ENCODE results near the gene TMEM26. TPM values are rescaled to one million over a fixed set of nuclear protein-coding genes. Genes with fewer than 3 reads are reported as not detected.

TMEM26 gene
- total and polyA plus RNA-seq, 5 donors from 2014 or later, result not detected

GRCh38 chr10:61408105-61408504, 45.1 kb downstream of the TMEM26 start:
- no peaks in the 10 kb centered on the region for H3K36me3 Mint-ChIP-seq
- H3K4me1 Mint-ChIP-seq, result peaks cover 0 to 2% (median 0%) of the 10 kb centered on the region in 4 donors
- H3K27me3 Mint-ChIP-seq, result peaks cover 13% of the 10 kb centered on the region
- Histone ChIP-seq H3K4me3 (ENCODE audit: low read depth, low read length) (no peak overlapping the region), H3K27me3 (ENCODE audit: control insufficient read depth, insufficient read depth, low read length) (peaks cover 8% of the 10 kb centered on the region), H3K4me1 (ENCODE audit: control insufficient read depth, insufficient read depth, low read length, poor library complexity, severe bottlenecking) (no peaks in the 10 kb centered on the region), H3K27ac (ENCODE audit: insufficient read depth, low read length, poor library complexity, severe bottlenecking) (no peak overlapping the region), H3K36me3 (ENCODE audit: control insufficient read depth, insufficient read depth, low read length) (no peaks in the 10 kb centered on the region), H3K9me3 (ENCODE audit: control insufficient read depth in 2 of 2, low read length in 2 of 2) (no peaks in the 10 kb centered on the region)
- no peak for DNase-seq
- no peak overlapping the region for H3K27ac Mint-ChIP-seq
- H3K4me3 Mint-ChIP-seq, result no peak overlapping the region
- no peak for ATAC-seq (ENCODE audit: low read depth in 2 of 2)
- H3K9me3 Mint-ChIP-seq, result no peaks in the 10 kb centered on the region

- no peaks in the 10 kb centered on the region for H3K36me3 ChIP-seq (ENCODE audit: control insufficient read depth, insufficient read depth, low read length)
- Mint-ChIP-seq H3K36me3 (no peaks in the 10 kb centered on the region), H3K27ac (no peak overlapping the region), H3K4me1 (peaks cover 0 to 2% (median 0%) of the 10 kb centered on the region in 4 donors), H3K27me3 (peaks cover 7% of the 10 kb centered on the region), H3K4me3 (no peak overlapping the region), H3K9me3 (no peaks in the 10 kb centered on the region)
- DNase-seq (no peak), ATAC-seq (ENCODE audit: low read depth in 2 of 2) (no peak)
- H3K27ac ChIP-seq (ENCODE audit: insufficient read depth, low read length, poor library complexity, severe bottlenecking), result no peak overlapping the region
- H3K4me1 ChIP-seq (ENCODE audit: control insufficient read depth, insufficient read depth, low read length, poor library complexity, severe bottlenecking), result no peaks in the 10 kb centered on the region
- H3K27me3 ChIP-seq (ENCODE audit: control insufficient read depth, insufficient read depth, low read length), result peaks cover 8% of the 10 kb centered on the region
- no peak overlapping the region for H3K4me3 ChIP-seq (ENCODE audit: low read depth, low read length)
- no peaks in the 10 kb centered on the region for H3K9me3 ChIP-seq (ENCODE audit: control insufficient read depth in 2 of 2, low read length in 2 of 2)
Observed at GRCh38 chr10:61406736-61407135, 46.4 kb downstream of the TMEM26 start.

DNA sequence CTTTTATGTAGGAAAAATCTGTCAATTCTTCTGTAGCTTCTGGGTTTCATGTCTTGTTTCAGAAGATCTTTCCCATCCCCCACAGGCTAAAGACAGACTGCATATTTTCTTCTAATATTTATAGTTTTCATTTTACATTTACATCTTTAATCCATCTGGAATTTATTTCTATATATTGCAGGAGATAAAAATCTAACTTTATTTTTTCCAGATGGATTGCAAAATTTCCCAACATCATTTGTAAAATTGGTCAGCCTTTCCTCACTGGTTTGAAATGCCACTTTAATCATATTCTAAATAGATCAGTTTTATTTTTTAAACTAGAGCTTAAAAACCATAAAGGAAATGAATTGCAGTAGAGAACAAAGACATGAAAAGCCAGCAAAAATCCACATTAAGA, 46.9 kb downstream of the TMEM26 start:
- no peaks in the 10 kb centered on the region for H3K9me3 ChIP-seq (ENCODE audit: control insufficient read depth in 2 of 2, low read length in 2 of 2)
- DNase-seq (no peak), ATAC-seq (ENCODE audit: low read depth in 2 of 2) (no peak)
- H3K27me3 ChIP-seq (ENCODE audit: control insufficient read depth, insufficient read depth, low read length), result peaks cover 8% of the 10 kb centered on the region
- H3K36me3 ChIP-seq (ENCODE audit: control insufficient read depth, insufficient read depth, low read length), result no peaks in the 10 kb centered on the region
- H3K4me1 ChIP-seq (ENCODE audit: control insufficient read depth, insufficient read depth, low read length, poor library complexity, severe bottlenecking), result no peaks in the 10 kb centered on the region
- Mint-ChIP-seq H3K4me1 (peaks cover 0 to 2% (median 0%) of the 10 kb centered on the region in 4 donors), H3K27me3 (peaks cover 5% of the 10 kb centered on the region), H3K27ac (no peak overlapping the region), H3K9me3 (no peaks in the 10 kb centered on the region), H3K4me3 (no peak overlapping the region), H3K36me3 (no peaks in the 10 kb centered on the region)
- H3K27ac ChIP-seq (ENCODE audit: insufficient read depth, low read length, poor library complexity, severe bottlenecking), result no peak overlapping the region
- no peak overlapping the region for H3K4me3 ChIP-seq (ENCODE audit: low read depth, low read length)

DNA sequence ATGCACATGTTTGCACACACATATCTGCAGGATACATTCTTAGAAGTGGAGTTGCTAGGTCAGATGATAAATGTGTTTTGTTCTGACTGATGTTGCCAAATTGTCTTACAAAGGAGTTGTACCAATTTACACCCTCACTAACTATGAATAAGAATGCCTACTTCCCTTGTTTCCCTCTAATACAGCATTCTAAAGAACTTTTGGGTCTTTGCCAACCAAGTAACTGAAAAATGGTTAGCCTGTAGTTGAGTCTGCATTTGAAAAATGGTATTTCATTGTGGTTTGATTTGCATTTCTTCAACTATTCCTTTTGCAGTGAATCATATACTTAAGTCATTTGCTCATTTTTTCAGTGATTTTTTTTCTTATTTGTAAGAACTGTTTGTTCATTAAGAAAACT, 48.4 kb downstream of the TMEM26 start:
- Histone ChIP-seq H3K4me3 (ENCODE audit: low read depth, low read length) (no peak overlapping the region), H3K9me3 (ENCODE audit: control insufficient read depth in 2 of 2, low read length in 2 of 2) (no peaks in the 10 kb centered on the region), H3K27me3 (ENCODE audit: control insufficient read depth, insufficient read depth, low read length) (peaks cover 8% of the 10 kb centered on the region), H3K4me1 (ENCODE audit: control insufficient read depth, insufficient read depth, low read length, poor library complexity, severe bottlenecking) (no peaks in the 10 kb centered on the region), H3K36me3 (ENCODE audit: control insufficient read depth, insufficient read depth, low read length) (no peaks in the 10 kb centered on the region), H3K27ac (ENCODE audit: insufficient read depth, low read length, poor library complexity, severe bottlenecking) (no peak overlapping the region)
- Mint-ChIP-seq H3K9me3 (no peaks in the 10 kb centered on the region), H3K27ac (no peak overlapping the region), H3K27me3 (no peaks in the 10 kb centered on the region), H3K4me3 (no peak overlapping the region), H3K36me3 (no peaks in the 10 kb centered on the region), H3K4me1 (peaks cover 0 to 7% (median 0%) of the 10 kb centered on the region in 4 donors)
- no peak for ATAC-seq (ENCODE audit: low read depth in 2 of 2)
- no peak for DNase-seq

- no peaks in the 10 kb centered on the region for H3K27me3 ChIP-seq (ENCODE audit: control insufficient read depth, insufficient read depth, low read length)
- peaks cover 9% of the 10 kb centered on the region for H3K4me1 ChIP-seq (ENCODE audit: control insufficient read depth, insufficient read depth, low read length, poor library complexity, severe bottlenecking)
- H3K27ac ChIP-seq (ENCODE audit: insufficient read depth, low read length, poor library complexity, severe bottlenecking), result no peak overlapping the region
- H3K9me3 ChIP-seq (ENCODE audit: control insufficient read depth in 2 of 2, low read length in 2 of 2), result no peaks in the 10 kb centered on the region
- Mint-ChIP-seq H3K9me3 (no peaks in the 10 kb centered on the region), H3K36me3 (no peaks in the 10 kb centered on the region), H3K27me3 (no peaks in the 10 kb centered on the region), H3K4me3 (no peak overlapping the region), H3K27ac (no peak overlapping the region), H3K4me1 (peaks cover 8 to 18% (median 14%) of the 10 kb centered on the region in 4 donors)
- no peak for ATAC-seq (ENCODE audit: low read depth in 2 of 2)
- no peak overlapping the region for H3K4me3 ChIP-seq (ENCODE audit: low read depth, low read length)
- DNase-seq, result no peak
- H3K36me3 ChIP-seq (ENCODE audit: control insufficient read depth, insufficient read depth, low read length), result no peaks in the 10 kb centered on the region
Observed at GRCh38 chr10:61400524-61400923, 52.7 kb downstream of the TMEM26 start.

DNA sequence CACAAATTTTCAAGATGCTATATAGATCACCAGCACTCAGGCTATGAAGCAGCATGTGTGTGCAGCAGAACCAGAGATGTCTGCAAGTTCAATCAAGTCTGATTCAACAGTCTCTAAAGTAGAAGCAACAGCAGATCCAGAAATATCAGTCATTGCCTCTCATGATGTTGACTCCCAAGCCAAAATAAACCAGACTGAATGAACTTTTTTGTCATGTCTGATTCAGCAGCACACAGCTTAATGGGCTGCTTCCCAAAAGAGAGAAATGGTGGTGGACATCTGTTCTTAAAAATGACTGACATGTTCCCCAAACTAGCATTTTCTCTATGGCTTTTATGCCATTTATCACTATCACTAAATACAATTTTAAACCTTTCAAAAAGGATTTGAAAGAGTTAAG, 53.8 kb downstream of the TMEM26 start:
- DNase-seq, result no peak
- H3K4me1 ChIP-seq (ENCODE audit: control insufficient read depth, insufficient read depth, low read length, poor library complexity, severe bottlenecking), result peaks cover 9% of the 10 kb centered on the region
- H3K27ac Mint-ChIP-seq, result no peak overlapping the region
- H3K4me3 ChIP-seq (ENCODE audit: low read depth, low read length), result no peak overlapping the region
- H3K9me3 ChIP-seq (ENCODE audit: control insufficient read depth in 2 of 2, low read length in 2 of 2), result no peaks in the 10 kb centered on the region
- H3K27ac ChIP-seq (ENCODE audit: insufficient read depth, low read length, poor library complexity, severe bottlenecking), result no peak overlapping the region
- peaks cover 8 to 18% (median 14%) of the 10 kb centered on the region in 4 donors for H3K4me1 Mint-ChIP-seq
- H3K27me3 ChIP-seq (ENCODE audit: control insufficient read depth, insufficient read depth, low read length), result no peaks in the 10 kb centered on the region
- no peak overlapping the region for H3K4me3 Mint-ChIP-seq
- peaks cover 0 to 2% (median 0%) of the 10 kb centered on the region in 7 donors for H3K9me3 Mint-ChIP-seq
- no peak for ATAC-seq (ENCODE audit: low read depth in 2 of 2)
- H3K36me3 ChIP-seq (ENCODE audit: control insufficient read depth, insufficient read depth, low read length), result no peaks in the 10 kb centered on the region
- H3K36me3 Mint-ChIP-seq, result no peaks in the 10 kb centered on the region
- no peaks in the 10 kb centered on the region for H3K27me3 Mint-ChIP-seq

DNA sequence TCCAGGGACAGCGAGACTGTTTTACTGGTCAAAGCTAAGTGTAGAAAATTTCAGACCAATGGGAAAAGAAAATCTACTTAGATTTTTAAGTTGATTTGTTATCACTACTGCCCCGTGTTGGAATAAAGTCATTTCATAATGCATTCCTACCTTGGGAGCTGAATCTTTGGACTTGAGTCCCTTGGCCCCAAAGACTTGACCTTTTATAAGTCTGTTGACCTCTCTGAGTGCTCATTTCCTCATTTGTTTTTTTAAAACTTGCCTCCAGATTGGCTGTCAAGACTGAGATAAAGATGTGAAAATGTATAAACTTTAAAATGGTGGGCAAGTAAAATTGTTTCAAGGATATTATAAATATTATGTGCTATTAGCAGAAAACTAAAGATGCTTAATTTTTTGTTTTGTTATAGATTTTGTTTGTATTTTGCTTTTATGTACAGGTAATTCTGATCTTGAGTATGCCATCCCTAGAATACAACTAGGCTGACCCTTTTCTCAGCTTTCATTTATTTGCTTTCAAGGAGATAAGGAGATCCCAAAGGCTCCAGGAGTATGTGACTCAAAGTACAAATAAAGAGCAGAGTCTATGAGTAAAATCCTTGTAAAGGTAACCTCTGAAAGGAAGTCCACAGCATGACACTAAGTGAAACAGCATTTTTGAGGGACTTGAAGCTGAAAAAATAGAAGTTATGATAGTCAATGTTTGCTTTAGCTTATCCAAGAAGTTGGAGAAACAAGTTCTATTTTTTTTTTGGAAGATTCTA, 54.6 kb downstream of the TMEM26 start:
- Mint-ChIP-seq H3K9me3 (peaks cover 0 to 5% (median 0%) of the 10 kb centered on the region in 7 donors), H3K27ac (no peak overlapping the region), H3K36me3 (no peaks in the 10 kb centered on the region), H3K27me3 (no peaks in the 10 kb centered on the region), H3K4me1 (peaks cover 8 to 18% (median 14%) of the 10 kb centered on the region in 4 donors), H3K4me3 (peak overlapping the region in 2 of 4 donors; percentile 87 to 89)
- H3K4me1 ChIP-seq (ENCODE audit: control insufficient read depth, insufficient read depth, low read length, poor library complexity, severe bottlenecking), result peaks cover 9% of the 10 kb centered on the region
- H3K4me3 ChIP-seq (ENCODE audit: low read depth, low read length), result peak overlapping the region; percentile 90
- ATAC-seq (ENCODE audit: low read depth in 2 of 2) (no peak), DNase-seq (no peak)
- H3K9me3 ChIP-seq (ENCODE audit: control insufficient read depth in 2 of 2, low read length in 2 of 2), result no peaks in the 10 kb centered on the region
- no peaks in the 10 kb centered on the region for H3K27me3 ChIP-seq (ENCODE audit: control insufficient read depth, insufficient read depth, low read length)
- no peak overlapping the region for H3K27ac ChIP-seq (ENCODE audit: insufficient read depth, low read length, poor library complexity, severe bottlenecking)
- no peaks in the 10 kb centered on the region for H3K36me3 ChIP-seq (ENCODE audit: control insufficient read depth, insufficient read depth, low read length)
